ENCODE measurements around the gene ZNF785.

ZNF785 gene

DNA sequence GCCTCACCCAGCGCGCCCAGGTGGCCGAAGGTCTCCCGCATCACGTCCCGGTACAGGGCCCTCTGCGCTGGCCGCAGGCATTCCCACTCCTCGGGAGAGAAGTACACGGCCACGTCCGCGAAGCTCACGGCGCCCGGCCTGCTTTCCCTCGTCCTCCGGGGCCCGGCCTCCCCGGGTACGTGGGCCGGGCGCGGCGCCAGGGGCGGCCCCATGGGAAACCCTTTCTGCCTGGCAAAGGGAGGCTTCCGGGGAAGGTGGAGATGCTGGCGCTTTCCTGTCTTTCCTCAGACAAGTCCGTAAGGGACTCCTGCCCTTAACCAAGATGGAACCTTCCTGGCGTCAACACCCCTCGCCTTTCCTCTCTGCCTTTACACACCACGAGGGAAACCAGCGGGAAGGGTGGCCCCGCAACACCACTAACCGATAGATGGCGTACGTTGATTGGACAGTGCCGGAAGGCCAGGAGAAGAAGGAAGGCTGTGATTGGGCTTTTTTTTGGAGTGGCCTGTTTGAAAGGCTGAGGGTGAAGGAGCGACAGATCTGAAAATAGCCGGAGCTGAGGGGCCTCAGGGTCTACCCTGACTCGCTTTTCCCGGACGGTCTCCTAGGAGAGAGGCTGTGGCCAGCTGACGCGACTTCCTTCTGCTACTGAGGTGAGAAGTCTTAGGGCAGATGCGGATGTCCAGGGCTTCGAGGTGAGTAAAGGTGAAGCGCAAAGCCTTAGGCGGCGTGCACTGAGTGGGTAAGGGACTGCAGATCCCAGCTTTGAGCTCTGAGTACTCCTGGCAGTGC lies at the start of gene ZNF785:
Gene ZNF785, minus strand, starts transcription at position 298 of the 792 bp plus-strand sequence. Its CDS starts 86 bp downstream, at position 212.
- in situ Hi-C loops (cut with HindIII; ENCODE audit: low sequenced_read_pairs) = no loop called here

- in situ Hi-C loops (cut with HindIII; ENCODE audit: low sequenced_read_pairs) = loop anchor here (5.0 kb wide), 1 partner anchor 59 kb away; no protein-coding TSS in a partner anchor
Measured at GRCh38 chr16:30633526-30633925, 48.0 kb upstream of the ZNF785 start.

DNA sequence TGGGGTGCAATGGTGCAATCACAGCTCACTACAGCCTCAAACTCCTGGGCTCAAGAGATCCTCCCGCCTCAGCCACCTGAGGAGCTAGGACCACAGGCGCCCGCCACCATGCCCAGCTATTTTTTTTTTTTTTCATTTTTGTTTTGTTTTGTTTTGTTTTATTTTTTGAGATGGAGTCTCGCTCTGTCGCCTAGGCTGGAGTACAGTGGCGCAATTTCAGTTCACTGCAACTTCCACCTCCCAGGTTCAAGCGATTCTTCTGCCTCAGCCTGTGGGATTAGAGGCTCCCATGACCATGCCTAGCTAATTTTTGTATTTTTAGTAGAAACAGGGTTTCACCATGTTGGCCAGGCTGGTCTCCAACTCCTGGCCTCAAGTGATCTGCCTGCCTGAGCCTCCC lies 47.0 kb upstream of the ZNF785 start:
- in situ Hi-C loops (cut with HindIII; ENCODE audit: low sequenced_read_pairs) = loop anchor here (5.0 kb wide), 1 partner anchor 60 kb away; no protein-coding TSS in a partner anchor

GRCh38 chr16:30628628-30629540 lies 43.4 kb upstream of the ZNF785 start:
- in situ Hi-C loops (cut with HindIII; ENCODE audit: low sequenced_read_pairs) = no loop called here

GRCh38 chr16:30626236-30626635 lies 40.7 kb upstream of the ZNF785 start:
- in situ Hi-C loops (cut with HindIII; ENCODE audit: low sequenced_read_pairs) = no loop called here

DNA sequence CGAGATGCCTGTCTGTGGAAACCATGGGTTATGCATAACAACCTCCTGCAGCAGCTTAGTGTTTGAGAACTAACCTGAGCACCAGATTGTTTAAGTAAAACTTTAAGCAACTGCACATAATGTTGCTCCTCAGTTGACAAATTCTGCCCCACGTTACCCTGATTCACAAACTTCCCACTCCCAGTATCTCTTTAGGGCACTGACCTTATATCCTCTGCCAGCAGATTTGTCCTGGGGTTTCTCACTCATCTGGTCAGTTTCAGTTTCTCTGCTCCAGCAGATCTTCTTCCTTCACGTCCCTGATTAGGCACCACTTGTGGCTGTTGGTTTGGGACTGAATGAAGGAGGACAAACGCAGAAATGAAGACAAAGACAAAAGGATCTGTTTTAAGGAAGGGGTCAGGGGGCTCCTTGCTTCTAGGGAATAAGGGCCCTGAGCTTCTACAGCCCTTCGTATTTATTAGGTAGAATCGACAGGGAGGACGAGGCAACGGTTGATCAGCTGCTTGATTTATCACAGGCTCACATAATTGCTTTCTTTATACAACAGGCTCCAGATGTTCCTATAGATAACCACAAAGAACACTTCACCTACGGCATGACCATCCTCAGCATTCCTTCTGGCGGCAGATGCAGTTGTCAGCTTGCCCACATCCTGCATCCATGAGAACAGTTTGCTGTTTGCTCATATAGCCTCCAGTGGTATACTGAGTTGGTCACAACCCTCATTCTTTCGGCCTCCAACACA lies 38.2 kb upstream of the ZNF785 start:
- in situ Hi-C loops (cut with HindIII; ENCODE audit: low sequenced_read_pairs) = no loop called here

DNA sequence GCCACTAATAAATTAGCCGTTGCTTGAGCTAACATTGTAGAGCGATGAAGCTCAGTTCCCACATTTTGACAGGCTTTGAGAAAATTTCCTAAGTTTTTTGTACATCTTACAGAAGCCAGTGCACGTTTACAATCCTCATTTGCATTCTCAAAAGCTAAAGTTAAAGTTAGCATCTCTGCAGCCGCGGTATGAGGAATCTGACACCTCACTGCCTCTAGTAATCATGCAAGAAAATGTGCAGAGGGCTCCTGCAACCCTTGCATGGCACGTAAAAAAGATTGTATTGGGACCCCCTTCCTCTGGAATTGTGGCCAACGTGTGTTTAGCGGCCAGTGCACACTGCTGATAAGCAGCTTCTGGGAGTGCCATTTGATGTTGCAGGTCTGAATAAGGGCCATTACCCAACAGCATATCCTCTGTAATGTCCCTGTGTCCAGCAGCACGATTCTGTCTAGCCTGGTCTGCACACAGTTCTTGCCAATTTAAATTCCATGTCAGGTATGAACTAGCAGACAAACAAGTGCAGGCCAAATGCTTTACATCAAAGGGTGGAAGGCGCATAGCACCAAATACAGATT lies 37.0 kb upstream of the ZNF785 start:
- in situ Hi-C loops (cut with HindIII; ENCODE audit: low sequenced_read_pairs) = no loop called here

GRCh38 chr16:30621765-30622164 lies 36.3 kb upstream of the ZNF785 start:
- in situ Hi-C loops (cut with HindIII; ENCODE audit: low sequenced_read_pairs) = no loop called here

DNA sequence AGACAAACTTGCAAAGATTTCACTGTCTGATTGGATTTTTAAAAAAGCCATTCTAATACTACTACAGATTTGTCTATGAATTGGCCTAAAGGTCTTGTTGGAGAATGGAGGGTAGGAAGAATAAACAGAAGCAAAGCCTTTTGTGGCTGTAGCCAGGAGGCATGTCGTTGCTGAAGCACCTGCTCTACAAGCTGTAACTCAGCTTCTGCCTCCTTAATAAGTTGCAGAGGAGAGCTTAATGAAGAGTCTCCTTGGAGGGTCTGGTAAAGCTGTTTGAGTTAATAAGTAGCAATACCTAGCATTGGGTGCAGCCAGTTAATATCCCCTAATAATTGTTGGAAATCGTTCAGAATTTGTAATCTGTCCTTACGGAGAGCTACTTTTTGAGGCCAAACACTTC lies 34.7 kb upstream of the ZNF785 start:
- in situ Hi-C loops (cut with HindIII; ENCODE audit: low sequenced_read_pairs) = no loop called here

DNA sequence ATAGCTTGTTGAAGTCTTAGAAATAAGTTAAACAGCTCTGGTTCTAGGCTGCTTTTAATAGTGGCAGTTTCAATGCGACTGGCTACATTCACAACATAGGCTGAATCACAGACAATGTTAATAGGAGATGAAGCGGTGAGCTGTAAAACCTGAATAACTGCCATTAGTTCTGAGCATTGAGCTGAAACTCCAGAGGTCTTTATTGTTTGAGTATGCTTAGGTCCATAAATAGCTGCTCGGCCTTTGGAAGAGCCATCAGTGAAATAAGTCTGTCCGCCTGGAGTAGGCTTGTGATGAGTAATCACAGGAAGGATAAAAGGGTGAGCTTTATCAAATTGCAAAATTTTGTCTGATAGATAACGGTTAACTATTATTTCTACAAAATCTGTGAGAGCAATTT lies 34.1 kb upstream of the ZNF785 start:
- in situ Hi-C loops (cut with HindIII; ENCODE audit: low sequenced_read_pairs) = no loop called here

GRCh38 chr16:30619202-30619601 lies 33.7 kb upstream of the ZNF785 start:
- in situ Hi-C loops (cut with HindIII; ENCODE audit: low sequenced_read_pairs) = no loop called here

- in situ Hi-C loops (cut with HindIII; ENCODE audit: low sequenced_read_pairs) = no loop called here
Measured at GRCh38 chr16:30615358-30616091, 30.0 kb upstream of the ZNF785 start.

GRCh38 chr16:30609926-30610839 lies 24.7 kb upstream of the ZNF785 start, which contains the start of gene ZNF689:
TSS of gene ZNF689 (minus strand) at chr16:30610389. CDS start at chr16:30610041, 348 bp downstream.
- in situ Hi-C loops (cut with HindIII; ENCODE audit: low sequenced_read_pairs) = no loop called here

DNA sequence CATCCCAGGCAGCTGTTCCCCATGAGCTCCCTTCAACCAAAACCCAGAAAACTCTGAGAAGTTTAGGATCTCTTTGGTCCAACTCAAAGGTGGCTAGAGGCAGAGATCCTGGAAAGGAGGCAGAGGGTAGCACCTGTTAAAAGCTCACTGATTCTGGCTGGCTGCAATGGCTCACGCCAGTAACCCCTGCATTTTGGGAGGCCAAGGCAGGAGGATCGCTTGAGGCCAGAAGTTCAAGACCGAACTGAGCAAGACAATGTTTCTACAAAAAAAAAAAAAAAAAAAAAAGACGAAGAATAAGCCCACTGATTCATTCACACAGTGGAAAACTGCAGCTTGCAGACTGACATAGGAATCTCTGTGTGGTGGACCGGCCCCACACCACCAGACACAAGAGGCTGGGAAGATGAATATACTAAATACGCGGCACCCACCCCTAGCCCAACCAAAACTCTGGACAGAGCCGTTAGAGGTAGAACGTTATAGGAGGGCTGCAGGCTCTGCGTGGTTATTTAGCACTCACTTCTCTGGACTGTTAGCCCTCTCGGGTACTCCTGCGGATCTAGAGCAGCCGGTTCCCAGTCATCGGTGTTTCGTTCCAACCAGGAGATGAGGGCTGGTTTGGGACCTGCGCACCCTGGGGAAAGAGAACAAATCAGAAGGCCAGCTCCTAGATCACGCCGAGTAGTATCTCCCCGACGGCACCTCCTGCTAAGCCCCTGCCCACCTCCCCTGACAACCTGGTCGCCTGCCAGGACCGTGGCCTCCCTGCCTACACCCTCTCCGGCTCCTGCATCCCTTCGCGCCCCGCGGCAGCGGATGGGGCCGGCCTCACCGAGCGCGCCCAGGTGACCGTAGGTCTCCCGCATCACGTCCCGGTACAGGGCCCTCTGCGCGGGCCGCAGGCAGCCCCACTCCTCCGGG lies 23.8 kb upstream of the ZNF785 start:
- in situ Hi-C loops (cut with HindIII; ENCODE audit: low sequenced_read_pairs) = no loop called here

DNA sequence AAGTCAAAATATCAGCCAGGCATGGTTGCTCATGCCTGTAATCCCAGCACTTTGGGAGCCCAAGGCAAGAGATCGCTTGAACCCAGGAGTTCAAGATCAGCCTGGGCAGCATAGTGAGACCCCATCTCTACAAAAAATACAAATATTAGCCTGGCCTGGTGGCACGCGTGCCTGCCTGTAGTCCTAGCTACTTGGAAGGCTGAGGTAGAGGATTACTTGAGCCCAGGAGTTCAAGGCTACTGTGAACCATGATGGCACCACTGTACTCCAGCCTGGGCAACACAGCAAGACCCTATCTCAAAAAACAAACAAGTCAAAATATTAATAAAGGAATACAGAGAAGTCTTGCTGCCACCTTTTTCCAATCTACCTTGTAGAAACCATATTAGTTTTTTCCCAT lies 20.5 kb upstream of the ZNF785 start:
- in situ Hi-C loops (cut with HindIII; ENCODE audit: low sequenced_read_pairs) = no loop called here

GRCh38 chr16:30605158-30605557 lies 19.7 kb upstream of the ZNF785 start:
- in situ Hi-C loops (cut with HindIII; ENCODE audit: low sequenced_read_pairs) = no loop called here

- in situ Hi-C loops (cut with HindIII; ENCODE audit: low sequenced_read_pairs) = no loop called here
Measured at GRCh38 chr16:30604316-30604947, 18.9 kb upstream of the ZNF785 start.
